SK-N-SH treated with all-trans-retinoic acid at 6 μM for 48 hours (cell line): Measurements from ENCODE around the gene FAM185A.

Source experiments
- CSRNP3 ChIP-seq: fragments of 250-450 bp; sonication (Bioruptor Pico); IDR thresholded peaks from 2 replicates; pipeline ENCODE4 v1.5.1; 2021; ENCODE audit warnings: mild to moderate bottlenecking, moderate library complexity
- POU6F1 ChIP-seq: fragments of 250-450 bp; sonication (Bioruptor Pico); IDR thresholded peaks from 2 replicates; pipeline ENCODE4 v1.8.0; 2021; ENCODE audit warnings: low read depth, mild to moderate bottlenecking, moderate library complexity, borderline replicate concordance
- ZC3H10 ChIP-seq: fragments of 250-450 bp; sonication (Bioruptor Pico); IDR thresholded peaks from 2 replicates; pipeline ENCODE4 v1.5.1; 2021; ENCODE audit warnings: mild to moderate bottlenecking, moderate library complexity
- ZFP3 ChIP-seq: fragments of 250-450 bp; sonication (Bioruptor Pico); IDR thresholded peaks from 2 replicates; pipeline ENCODE4 v1.5.0; 2020; ENCODE audit warnings: mild to moderate bottlenecking, moderate library complexity

- TF ChIP-seq CSRNP3 (CRISPR knock-in tag) (no peak), ZFP3 (CRISPR knock-in tag) (no peak), POU6F1 (CRISPR knock-in tag) (no peak), ZC3H10 (CRISPR knock-in tag) (no peak)
Observed at GRCh38 chr7:102830197-102830596, 81.4 kb downstream of the FAM185A start.
